ENCODE measurements around the gene TEDC2.
"Not testable (repeated sequence)": the region's sequence is repeated elsewhere in the genome, so short reads cannot be mapped to it uniquely, and the experiment has no call there.

The TEDC2 gene

GRCh38 chr16:2478279-2478678 is 18.4 kb downstream of the TEDC2 start:
- DNase-seq, result no peak

- DNase-seq, result not testable (repeated sequence)
These were observed 20.1 kb downstream of the TEDC2 start for GRCh38 chr16:2479996-2480395.

DNA sequence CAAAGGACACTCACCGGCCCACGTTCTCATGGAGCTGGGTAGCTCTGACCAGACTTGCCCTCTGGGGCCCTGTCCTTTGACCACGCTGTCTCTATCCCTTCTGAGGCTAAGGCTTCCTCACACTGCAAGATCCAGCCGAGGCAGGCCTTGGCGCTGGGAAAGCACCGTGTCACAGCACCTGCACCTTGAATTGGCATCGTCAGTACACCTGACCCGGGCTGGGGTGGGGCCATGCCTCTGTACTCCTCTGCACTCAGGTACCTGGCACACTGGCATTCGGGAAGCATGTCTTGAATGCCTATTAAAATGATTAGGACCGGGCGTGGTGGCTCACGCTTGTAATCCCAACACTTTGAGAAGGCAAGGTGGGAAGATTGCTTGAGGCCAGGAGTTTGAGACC is 21.0 kb downstream of the TEDC2 start:
- no peak for DNase-seq

- DNase-seq, result no peak
These were observed 21.8 kb downstream of the TEDC2 start for GRCh38 chr16:2481676-2482075.

- no peak for DNase-seq
These were observed 22.3 kb downstream of the TEDC2 start for GRCh38 chr16:2482249-2482648.

DNA sequence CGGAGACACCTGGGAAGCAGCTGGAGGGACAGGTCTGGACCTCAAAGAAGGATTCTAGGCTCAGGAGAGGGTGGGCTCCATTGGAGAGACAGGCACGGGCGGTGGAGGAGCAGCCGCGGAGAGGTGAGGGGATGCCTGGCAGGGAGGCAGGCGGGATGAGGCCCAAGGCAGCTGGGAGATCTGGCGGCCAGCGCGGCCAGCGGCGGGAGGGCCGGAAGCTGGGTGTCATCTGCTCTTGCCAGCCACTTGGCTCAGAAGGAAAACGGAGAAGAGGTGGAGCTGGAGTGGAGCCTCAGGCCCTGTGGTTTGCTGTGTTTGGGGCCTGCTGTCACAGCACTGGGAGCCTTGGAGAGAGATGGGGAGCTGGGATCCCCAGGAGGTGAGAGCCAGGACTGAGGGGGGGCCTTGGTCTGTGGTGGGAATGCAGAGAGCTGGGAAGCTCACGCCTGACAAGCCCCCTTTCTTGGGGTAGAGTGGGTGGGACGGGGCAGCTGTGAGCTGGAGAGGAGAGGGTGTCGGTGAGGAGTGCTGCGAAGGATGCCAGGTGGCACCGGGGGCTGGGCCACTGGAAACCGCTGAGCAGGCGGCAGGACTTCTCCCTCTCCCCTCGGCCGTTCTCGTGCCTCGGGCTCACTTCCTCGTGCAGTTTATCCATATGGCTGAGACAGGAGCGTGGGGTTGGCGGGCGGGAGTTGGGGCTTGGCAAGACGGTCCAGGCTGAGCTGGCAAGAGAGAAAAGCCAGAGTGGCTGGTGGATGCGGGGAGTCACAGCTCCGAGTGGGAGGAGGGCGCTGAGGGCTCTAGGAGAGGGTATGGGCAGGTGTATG is 23.0 kb downstream of the TEDC2 start:
- DNase-seq, result no peak

DNA sequence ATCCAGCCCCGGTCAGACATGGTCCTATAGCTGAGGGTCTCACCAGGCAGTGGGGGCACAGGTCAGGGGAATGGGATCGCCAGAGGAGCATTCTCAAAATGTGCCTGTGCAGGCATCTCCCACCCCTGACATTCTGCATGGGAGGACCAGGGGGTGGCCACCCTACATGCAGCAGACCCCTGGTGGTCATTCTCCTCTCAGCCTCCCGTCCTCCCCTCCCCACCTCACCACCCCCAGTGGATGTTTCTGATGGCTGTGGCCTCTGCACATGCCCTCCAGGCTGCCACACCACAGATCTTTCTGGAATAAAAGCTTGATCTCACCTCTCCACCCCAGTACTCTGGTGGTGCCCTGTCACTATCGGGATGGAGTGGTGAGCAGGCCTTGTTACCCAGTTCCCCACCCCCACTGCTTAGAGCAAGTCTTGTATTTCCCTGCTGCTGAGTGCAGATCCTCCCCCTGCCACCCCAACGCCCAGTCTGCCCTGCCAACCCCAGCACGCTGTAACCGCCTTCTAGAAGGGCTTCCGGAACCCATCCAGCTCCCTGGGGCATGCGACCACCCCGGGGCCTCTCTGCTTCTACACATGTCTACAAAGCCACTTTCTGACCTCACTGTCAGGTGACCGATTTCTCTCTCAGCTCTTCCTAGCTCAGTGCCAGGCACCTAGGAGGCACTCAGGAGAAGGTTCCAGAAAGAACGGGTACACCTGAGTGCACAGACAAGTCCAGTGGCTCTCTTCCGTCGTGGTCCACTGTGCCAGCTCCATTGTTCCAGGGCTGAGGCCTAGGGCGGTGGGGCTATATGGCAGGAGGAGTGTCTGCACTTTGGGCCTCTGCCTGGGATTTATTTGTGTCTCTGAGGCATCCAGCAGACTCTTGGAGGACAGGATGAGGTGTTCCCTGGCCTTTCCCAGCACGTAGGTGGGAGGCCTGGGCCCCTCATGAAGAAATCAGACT is 24.3 kb downstream of the TEDC2 start:
- no peak for DNase-seq

DNA sequence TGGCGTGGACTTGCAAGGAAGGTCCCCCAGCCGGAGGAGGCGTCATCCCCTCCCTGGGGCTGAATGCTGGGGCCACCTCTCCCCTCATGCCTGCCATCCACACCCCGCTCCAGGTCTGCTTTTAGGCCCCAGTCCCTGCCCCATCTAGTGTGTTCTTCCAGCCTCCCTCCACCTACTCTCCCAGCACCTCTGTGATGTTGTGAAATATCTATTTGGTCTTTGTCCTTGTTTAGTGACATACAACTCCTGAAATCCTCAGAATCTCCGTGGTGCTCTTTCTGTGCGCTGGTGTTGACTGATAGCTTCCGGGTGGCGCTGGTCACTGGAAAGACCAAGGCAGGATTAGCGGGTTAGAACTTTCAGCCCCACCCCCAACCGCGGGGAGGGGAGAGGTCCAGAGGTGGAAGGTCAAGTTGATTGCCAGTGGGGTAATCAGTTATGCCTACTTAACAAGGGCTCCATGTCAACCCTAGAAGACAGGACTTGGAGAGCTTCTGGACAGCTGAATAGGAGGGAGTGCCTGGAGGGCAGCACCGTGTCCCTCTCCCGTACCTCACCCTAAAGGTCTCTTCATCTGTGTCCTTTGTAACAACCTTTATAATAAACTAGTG is 25.1 kb downstream of the TEDC2 start:
- no peak for DNase-seq

- DNase-seq, result no peak
These were observed 26.1 kb downstream of the TEDC2 start for GRCh38 chr16:2485811-2486507.

GRCh38 chr16:2486645-2487516 is 27.0 kb downstream of the TEDC2 start:
- peak; percentile 70 to 74 for DNase-seq

DNA sequence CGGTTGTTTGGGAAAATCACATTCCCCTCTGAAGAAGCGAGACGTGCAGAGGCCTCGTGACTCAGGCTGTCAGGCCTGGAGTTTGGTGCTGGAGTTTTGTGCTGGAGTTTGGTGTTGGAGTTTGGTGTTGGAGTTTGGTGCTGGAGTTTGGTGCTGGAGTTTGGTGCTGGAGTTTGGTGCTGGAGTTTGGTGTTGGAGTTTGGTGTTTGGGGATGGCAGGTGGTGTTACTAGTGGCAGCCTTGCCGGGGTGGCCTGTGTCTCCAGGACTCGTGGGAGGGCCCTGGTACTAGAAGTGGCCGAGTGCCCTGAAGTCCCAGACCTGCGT is 27.6 kb downstream of the TEDC2 start:
- DNase-seq, result no peak

DNA sequence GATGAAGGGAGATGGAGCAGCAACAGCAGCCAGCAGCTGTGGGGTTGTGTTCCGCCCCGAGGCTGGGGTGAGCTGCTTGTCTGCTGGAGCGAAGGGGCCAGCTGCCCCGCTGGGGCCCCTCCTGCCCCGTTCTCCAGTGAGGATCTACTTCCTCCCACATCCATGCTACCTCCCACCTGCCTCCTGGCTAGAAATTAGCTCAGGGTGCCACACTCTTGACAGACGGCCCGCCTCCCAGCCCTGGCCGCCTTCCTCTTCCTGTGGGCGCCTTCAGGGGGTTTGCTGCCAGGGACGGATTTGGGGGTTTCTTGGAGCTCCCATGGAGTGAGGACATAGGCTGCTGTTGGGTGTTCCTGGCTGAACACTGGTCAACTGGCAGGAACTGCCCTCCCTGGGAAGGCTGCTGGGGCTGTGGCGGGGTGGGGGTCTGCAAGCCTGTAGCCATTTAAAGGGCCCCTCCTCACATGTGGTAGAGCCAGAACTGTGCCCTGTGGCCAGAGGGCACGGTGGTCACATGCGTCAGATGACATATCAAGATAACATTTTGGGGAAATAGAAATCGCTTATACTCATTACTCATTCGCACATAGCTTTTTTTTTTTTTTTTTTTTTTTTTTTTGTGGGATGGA is 28.1 kb downstream of the TEDC2 start:
- DNase-seq, result no peak

DNA sequence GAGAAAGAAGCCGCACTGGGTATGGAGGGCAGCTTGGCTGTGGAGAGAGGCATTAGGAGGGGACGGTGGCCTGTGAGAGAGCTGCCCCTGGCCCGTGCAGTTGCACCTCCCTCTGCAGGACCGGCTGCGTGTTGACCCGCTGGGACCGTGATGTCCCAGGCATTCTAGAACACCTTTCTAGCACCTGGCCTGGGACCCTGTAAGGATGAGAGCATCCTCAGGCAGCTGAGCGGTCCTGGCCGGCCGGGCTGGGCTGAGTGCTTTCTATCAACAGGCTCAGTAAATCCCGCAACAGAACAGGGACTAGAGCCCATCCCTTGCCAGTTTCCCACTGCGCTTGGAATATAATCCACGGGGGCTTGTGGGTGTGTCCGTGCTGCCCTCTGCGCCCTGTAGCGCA is 29.7 kb downstream of the TEDC2 start:
- no peak for DNase-seq

- no peak for DNase-seq
These were observed 30.5 kb downstream of the TEDC2 start for GRCh38 chr16:2490190-2491105.

- no peak for DNase-seq
These were observed 32.4 kb downstream of the TEDC2 start for GRCh38 chr16:2492292-2492691.

GRCh38 chr16:2493605-2494004 is 33.7 kb downstream of the TEDC2 start:
- DNase-seq, result no peak

DNA sequence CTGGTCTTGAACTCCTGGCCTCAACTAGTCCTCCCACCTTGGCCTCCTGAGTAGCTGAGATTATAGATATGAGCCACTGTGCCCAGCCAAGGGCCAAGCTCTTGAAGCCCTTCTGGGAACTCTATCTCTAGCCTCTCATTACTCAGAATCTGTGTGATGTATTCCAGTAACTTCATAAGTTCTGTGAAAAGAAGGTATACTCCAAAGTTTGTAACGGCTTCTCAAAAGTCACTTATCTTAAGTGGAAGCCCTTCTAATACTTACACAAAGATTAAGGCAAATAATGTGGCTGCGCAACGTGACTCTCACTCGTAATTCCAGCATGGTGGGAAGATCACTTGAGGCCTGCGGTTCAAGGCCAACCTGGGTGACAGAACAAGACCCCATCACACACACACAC is 34.7 kb downstream of the TEDC2 start:
- no peak for DNase-seq

- no peak for DNase-seq
These were observed 35.1 kb downstream of the TEDC2 start for GRCh38 chr16:2495041-2495440.

- DNase-seq, result no peak
These were observed 36.6 kb downstream of the TEDC2 start for GRCh38 chr16:2496223-2497115.

All from stimulated activated CD4-positive, alpha-beta T cell treated with anti-CD3 and anti-CD28 coated beads, Interleukin-2, amount 100 ng/mL, for 24 hours (primary cell).